ENCODE measurements around the gene GDAP1L1. TPM values are rescaled to one million over a fixed set of nuclear protein-coding genes. Genes with fewer than 3 reads are reported as not detected.
"Not testable (repeated sequence)": the region's sequence is repeated elsewhere in the genome, so short reads cannot be mapped to it uniquely, and the experiment has no call there.

GDAP1L1 gene
- polyA plus RNA-seq, 1 experiment = not detected

DNA sequence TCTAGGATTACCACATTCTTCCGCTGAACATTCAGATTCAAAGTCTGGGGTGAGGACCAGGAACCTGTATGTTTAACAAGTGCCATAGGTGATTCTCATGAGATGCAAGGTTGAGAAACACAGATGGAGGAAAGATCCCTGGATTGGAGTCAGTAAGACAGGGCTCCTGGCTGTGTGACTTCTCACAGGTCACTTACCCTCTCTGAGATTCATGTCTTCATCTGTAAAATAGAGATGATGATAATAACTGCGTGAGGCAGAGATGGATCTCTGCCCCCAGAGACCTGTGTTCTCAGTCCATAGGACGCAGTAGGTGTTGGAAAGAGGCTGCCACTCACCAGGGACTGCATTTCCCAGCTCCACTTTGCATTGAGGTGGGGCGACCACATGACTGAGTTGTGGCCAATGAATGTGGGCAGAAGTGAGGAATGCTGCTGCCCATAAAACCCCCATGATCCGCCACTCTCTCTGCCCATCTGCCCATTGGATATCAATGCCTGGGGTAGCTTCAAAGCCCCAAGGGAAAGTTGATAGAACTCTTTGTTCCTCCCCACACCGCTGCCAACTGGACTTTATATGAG is 13.6 kb upstream of the GDAP1L1 start:
- POLR2A ChIA-PET = no interaction called here
- H3K4me3 ChIP-seq (ENCODE audit: low read depth, low read length) = no peak overlapping the region
- no peak for DNase-seq (ENCODE audit: low read depth)
- peaks cover under 1% of the 10 kb centered on the region; the same call in 1 of the 2 replicates for H3K27me3 ChIP-seq (ENCODE audit: control insufficient read depth, insufficient read depth, low read length)
- CTCF ChIA-PET = interaction anchor here (1.0 to 1.2 kb wide), 2 partner anchors 13 to 14 kb away, joined by 3 read pairs; no protein-coding TSS in a partner anchor
- TF ChIP-seq, protein P1, sequence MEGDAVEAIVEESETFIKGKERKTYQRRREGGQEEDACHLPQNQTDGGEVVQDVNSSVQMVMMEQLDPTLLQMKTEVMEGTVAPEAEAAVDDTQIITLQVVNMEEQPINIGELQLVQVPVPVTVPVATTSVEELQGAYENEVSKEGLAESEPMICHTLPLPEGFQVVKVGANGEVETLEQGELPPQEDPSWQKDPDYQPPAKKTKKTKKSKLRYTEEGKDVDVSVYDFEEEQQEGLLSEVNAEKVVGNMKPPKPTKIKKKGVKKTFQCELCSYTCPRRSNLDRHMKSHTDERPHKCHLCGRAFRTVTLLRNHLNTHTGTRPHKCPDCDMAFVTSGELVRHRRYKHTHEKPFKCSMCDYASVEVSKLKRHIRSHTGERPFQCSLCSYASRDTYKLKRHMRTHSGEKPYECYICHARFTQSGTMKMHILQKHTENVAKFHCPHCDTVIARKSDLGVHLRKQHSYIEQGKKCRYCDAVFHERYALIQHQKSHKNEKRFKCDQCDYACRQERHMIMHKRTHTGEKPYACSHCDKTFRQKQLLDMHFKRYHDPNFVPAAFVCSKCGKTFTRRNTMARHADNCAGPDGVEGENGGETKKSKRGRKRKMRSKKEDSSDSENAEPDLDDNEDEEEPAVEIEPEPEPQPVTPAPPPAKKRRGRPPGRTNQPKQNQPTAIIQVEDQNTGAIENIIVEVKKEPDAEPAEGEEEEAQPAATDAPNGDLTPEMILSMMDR (IDR thresholded peaks at IDR 0.05; ENCODE audit: insufficient read depth, low read depth, low read length) = no peak
- no peaks in the 10 kb centered on the region for H3K36me3 ChIP-seq (ENCODE audit: control insufficient read depth, insufficient read depth, low read length)

DNA sequence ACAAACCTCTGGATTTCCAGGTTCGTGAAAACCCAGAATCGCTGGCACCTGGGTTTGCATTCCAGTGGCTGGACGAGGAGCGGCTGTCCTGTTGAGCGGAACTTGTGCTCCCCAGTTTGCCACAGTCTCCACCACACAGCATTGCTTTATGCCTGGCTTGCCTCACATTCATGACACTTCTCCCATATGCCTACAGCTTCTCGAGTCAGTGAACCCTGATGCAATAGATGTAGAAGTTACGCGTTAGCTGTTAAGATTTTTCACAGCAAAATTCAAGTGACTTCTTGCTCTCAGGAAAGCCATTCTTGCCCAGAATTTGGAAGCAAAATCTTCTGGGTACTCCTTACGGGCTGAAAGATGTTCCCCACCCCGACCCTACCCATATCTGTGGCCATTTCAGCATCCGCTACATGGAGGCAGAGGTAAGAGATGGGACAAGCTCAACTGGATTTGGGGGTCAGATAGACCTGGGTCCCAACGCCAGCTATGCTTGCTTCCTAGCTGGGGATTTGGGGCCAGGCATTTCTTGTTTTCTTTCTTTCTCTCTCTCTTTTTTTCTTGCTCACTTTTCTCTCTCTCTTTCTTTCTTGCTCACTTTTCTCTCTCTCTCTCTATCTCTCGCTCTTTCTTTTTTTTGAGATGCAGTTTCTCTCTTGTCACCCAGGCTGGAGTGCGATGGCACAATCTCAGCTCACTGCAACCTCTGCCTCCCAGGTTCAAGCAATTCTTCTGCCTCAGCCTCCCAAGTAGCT is 12.4 kb upstream of the GDAP1L1 start:
- Histone ChIP-seq H3K4me3 (ENCODE audit: low read depth, low read length) (no peak overlapping the region), H3K27me3 (ENCODE audit: control insufficient read depth, insufficient read depth, low read length) (peaks cover 2% of the 10 kb centered on the region; the same call in 1 of the 2 replicates), H3K36me3 (ENCODE audit: control insufficient read depth, insufficient read depth, low read length) (no peaks in the 10 kb centered on the region)
- POLR2A ChIA-PET = no interaction called here
- CTCF ChIA-PET = interaction anchor here (0.6 to 1.4 kb wide), 3 partner anchors 13 to 585 kb away, joined by 3 to 4 read pairs (median 3); no protein-coding TSS in a partner anchor
- no peak for DNase-seq (ENCODE audit: low read depth)
- TF ChIP-seq, protein P1 (IDR thresholded peaks at IDR 0.05; ENCODE audit: insufficient read depth, low read depth, low read length) = no peak

DNA sequence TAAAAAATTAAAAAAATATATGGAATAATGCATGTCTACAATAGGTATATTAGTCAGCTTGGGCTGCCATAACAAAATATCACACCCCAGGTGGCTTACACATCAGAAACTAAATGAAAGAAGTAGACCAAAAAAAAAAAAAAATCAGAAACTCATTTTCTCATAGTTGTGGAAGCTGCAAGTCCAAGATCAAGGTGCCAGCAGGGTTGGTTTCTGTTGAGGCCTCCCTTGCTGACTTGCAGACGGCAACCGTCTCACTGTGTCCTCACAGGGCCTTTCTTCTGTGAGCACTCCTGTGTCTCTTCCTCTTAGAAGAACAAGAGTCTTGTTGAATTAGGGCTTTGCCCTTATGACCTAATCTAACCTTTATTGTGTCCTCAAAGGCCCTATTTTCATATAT is 11.4 kb upstream of the GDAP1L1 start:
- CTCF ChIA-PET = interaction anchor here (1.2 kb wide), 1 partner anchor 12 kb away, joined by 3 read pairs; no protein-coding TSS in a partner anchor
- H3K36me3 ChIP-seq (ENCODE audit: control insufficient read depth, insufficient read depth, low read length) = no peaks in the 10 kb centered on the region
- TF ChIP-seq, protein P1 (IDR thresholded peaks at IDR 0.05; ENCODE audit: insufficient read depth, low read depth, low read length) = no peak
- H3K27me3 ChIP-seq (ENCODE audit: control insufficient read depth, insufficient read depth, low read length) = peaks cover 2% of the 10 kb centered on the region; the same call in 1 of the 2 replicates
- no peak for DNase-seq (ENCODE audit: low read depth)
- H3K4me3 ChIP-seq (ENCODE audit: low read depth, low read length) = no peak overlapping the region
- POLR2A ChIA-PET = no interaction called here

DNA sequence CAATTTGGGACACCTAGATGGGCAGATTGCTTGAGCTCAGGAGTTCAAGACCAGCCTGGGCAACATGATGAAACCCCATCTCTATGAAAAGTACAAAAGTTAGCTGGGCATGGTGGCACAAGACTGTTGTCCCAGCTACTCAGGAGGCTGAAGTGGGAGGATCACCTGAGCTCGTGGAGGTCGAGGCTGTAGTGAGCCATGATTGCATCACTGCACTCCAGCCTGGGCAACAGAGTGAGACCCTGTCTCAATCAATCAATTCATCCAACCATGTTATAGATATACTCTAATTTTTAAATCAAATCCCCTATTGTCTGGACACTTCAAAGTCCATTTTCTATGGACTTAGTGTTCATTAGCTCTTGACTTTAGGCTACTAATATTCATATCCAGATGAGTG is 10.3 kb upstream of the GDAP1L1 start:
- H3K36me3 ChIP-seq (ENCODE audit: control insufficient read depth, insufficient read depth, low read length); DNase-seq (ENCODE audit: low read depth); H3K27me3 ChIP-seq (ENCODE audit: control insufficient read depth, insufficient read depth, low read length); H3K4me3 ChIP-seq (ENCODE audit: low read depth, low read length); POLR2A ChIA-PET: not testable (repeated sequence)
- CTCF ChIA-PET = interaction anchor here (1.3 to 1.8 kb wide), 3 partner anchors 18 to 74 kb away, joined by 3 to 4 read pairs (median 3); partner anchors contain the start of gene FITM2

DNA sequence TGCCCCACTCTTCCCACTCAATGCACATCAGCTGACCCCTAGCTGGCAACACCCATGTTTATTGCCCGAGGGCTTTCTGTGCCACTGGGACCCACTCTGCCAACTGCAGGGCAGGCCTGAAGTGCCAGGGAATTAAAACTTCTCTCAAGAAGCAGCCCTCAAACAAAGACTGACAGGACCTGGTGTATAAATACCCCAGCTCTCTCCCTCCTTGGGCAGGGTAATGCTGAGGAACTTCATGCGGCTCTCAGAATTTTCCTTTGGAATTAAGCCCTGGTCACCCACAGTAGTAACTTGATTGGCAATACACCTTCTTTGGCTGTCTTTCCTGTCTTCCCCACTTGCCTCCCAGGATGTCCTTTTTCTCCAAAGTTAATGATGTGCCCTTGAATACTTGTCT is 5.3 kb upstream of the GDAP1L1 start:
- Histone ChIP-seq H3K36me3 (ENCODE audit: control insufficient read depth, insufficient read depth, low read length) (no peaks in the 10 kb centered on the region), H3K4me3 (ENCODE audit: low read depth, low read length) (no peak overlapping the region), H3K27me3 (ENCODE audit: control insufficient read depth, insufficient read depth, low read length) (peaks cover 5% of the 10 kb centered on the region)
- POLR2A ChIA-PET = no interaction called here
- TF ChIP-seq, protein P1 (IDR thresholded peaks at IDR 0.05; ENCODE audit: insufficient read depth, low read depth, low read length) = no peak
- CTCF ChIA-PET = no interaction called here
- DNase-seq (ENCODE audit: low read depth) = no peak

All from BJ (cell line).